GM12878 (cell line): ENCODE data around the gene CRACDL.

Source experiments
- CEBPB ChIP-seq, 2 experiments: fragments of 150-350 bp in 1 of 2; IDR thresholded peaks; 2 replicates each; pipeline ENCODE4 v1.6.1; 2012 to 2014; ENCODE audit warnings: low read depth in 2 of 2, low read length in 2 of 2, borderline replicate concordance in 1 of 2, inconsistent platforms in 1 of 2
- CHD4 ChIP-seq: fragments of 200-600 bp; sonication (generic); IDR thresholded peaks from 2 replicates; pipeline ENCODE4 v1.6.1; 2016; ENCODE audit warnings: mild to moderate bottlenecking
- CREB1 ChIP-seq: IDR thresholded peaks from 2 replicates; pipeline ENCODE4 v1.6.1; 2012; ENCODE audit warnings: low read depth, mild to moderate bottlenecking, inconsistent platforms
- ELK1 ChIP-seq: IDR thresholded peaks from 2 replicates; pipeline ENCODE4 v1.6.1; 2012; ENCODE audit warnings: low read depth, low read length, improper control_type of control experiment
- EZH2 ChIP-seq: IDR thresholded peaks from 2 replicates; pipeline ENCODE4 v1.6.1; 2012; ENCODE audit warnings: low read depth, mild to moderate bottlenecking, control low read depth, inconsistent platforms, low read length, borderline replicate concordance; ENCODE audit not compliant: control insufficient read depth
- JUND ChIP-seq: IDR thresholded peaks from 2 replicates; pipeline ENCODE4 v1.6.1; 2012; ENCODE audit warnings: low read depth, mild to moderate bottlenecking, low read length, improper control_type of control experiment, moderate library complexity
- RCOR1 ChIP-seq: conservative IDR thresholded peaks from 2 replicates; pipeline ENCODE4 v1.6.1; 2012; ENCODE audit warnings: low read depth, low read length, improper control_type of control experiment
- SMARCA5 ChIP-seq: fragments of 450-650 bp; IDR thresholded peaks from 2 replicates; pipeline ENCODE4 v1.6.1; 2017; ENCODE audit warnings: mild to moderate bottlenecking
- SMC3 ChIP-seq: IDR thresholded peaks from 2 replicates; pipeline ENCODE4 v1.6.1; 2011; ENCODE audit warnings: low read length, improper control_type of control experiment, borderline replicate concordance
- TCF12 ChIP-seq: IDR thresholded peaks from 2 replicates; pipeline ENCODE4 v1.6.1; 2011; ENCODE audit warnings: low read depth, mild to moderate bottlenecking, low read length
- TF ChIP-seq, protein P1 (sequence below): IDR thresholded peaks from 2 replicates; pipeline ENCODE4 v1.6.1; 2011; ENCODE audit warnings: low read depth, low read length, improper control_type of control experiment, borderline replicate concordance
- TF ChIP-seq, protein P2 (sequence below), 3 experiments: IDR thresholded peaks in 2 of 3; conservative IDR thresholded peaks in 1 of 3; 2 replicates each; pipeline ENCODE4 v1.5.1; 2011; ENCODE audit warnings: low read depth in 3 of 3, low read length in 3 of 3, mild to moderate bottlenecking in 3 of 3, control low read depth in 2 of 3, moderate library complexity in 2 of 3, inconsistent platforms in 1 of 3, mixed read lengths in 1 of 3; ENCODE audit not compliant: control insufficient read depth in 2 of 3, insufficient read depth in 1 of 3; ENCODE audit errors: extremely low read depth in 1 of 3
- TF ChIP-seq, protein P3 (sequence below): fragments of 450-650 bp; formaldehyde crosslinking; IDR thresholded peaks from 2 replicates; pipeline ENCODE4 v1.4.0; 2022; ENCODE audit warnings: mild to moderate bottlenecking, moderate library complexity

DNA sequence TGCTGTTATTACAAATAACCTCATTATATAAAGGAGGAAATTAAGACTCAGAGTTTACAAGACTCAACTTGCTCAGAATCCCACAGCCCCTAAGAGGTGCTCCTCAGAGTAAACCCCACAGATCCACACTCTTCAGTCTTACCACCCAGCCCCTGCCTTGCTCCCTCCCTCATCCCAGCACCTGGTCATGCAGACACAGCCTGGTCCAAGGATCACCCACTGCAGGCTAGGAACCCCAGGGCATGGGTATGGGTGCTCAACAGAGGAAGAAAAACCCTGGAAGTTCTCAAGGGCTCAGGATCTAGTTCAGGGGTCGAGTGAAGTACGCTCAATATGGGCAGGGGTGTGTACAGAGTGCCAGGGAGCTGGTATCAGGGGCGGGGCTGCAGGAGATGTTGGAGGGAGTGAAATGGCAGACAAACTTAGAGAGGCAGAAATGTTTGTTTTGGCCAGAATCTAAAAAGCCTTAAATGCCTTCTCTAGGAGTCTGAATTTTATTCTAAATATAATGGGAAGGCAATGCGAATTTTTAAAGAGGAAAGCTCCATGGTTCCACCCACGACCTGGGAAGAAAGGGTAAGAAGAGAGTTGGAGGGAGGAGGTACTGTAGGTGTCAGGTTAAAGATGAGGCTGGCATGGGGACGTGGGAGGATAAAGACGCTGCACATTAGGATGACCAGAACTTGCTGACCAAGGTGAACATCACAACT, 126.0 kb downstream of the CRACDL start:
- TF ChIP-seq, protein P1, sequence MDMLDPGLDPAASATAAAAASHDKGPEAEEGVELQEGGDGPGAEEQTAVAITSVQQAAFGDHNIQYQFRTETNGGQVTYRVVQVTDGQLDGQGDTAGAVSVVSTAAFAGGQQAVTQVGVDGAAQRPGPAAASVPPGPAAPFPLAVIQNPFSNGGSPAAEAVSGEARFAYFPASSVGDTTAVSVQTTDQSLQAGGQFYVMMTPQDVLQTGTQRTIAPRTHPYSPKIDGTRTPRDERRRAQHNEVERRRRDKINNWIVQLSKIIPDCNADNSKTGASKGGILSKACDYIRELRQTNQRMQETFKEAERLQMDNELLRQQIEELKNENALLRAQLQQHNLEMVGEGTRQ: no peak
- TF ChIP-seq, protein P2, sequence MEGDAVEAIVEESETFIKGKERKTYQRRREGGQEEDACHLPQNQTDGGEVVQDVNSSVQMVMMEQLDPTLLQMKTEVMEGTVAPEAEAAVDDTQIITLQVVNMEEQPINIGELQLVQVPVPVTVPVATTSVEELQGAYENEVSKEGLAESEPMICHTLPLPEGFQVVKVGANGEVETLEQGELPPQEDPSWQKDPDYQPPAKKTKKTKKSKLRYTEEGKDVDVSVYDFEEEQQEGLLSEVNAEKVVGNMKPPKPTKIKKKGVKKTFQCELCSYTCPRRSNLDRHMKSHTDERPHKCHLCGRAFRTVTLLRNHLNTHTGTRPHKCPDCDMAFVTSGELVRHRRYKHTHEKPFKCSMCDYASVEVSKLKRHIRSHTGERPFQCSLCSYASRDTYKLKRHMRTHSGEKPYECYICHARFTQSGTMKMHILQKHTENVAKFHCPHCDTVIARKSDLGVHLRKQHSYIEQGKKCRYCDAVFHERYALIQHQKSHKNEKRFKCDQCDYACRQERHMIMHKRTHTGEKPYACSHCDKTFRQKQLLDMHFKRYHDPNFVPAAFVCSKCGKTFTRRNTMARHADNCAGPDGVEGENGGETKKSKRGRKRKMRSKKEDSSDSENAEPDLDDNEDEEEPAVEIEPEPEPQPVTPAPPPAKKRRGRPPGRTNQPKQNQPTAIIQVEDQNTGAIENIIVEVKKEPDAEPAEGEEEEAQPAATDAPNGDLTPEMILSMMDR (IDR thresholded peaks at IDR 0.05 in 2 of 3, conservative IDR thresholded peaks at IDR 0.05 in 1 of 3; ENCODE audit: control insufficient read depth in 2 of 3, extremely low read depth in 1 of 3, insufficient read depth in 1 of 3, low read depth in 3 of 3, low read length in 3 of 3): no peak
- TF ChIP-seq SMC3 (no peak), TCF12 (no peak), CREB1 (no peak), CEBPB (IDR thresholded peaks at IDR 0.05; ENCODE audit: borderline replicate concordance in 1 of 2, low read depth in 2 of 2, low read length in 2 of 2) (no peak), SMARCA5 (no peak), JUND (no peak), RCOR1 (no peak), CHD4 (no peak), ELK1 (no peak), EZH2 (no peak)
- TF ChIP-seq, protein P3, sequence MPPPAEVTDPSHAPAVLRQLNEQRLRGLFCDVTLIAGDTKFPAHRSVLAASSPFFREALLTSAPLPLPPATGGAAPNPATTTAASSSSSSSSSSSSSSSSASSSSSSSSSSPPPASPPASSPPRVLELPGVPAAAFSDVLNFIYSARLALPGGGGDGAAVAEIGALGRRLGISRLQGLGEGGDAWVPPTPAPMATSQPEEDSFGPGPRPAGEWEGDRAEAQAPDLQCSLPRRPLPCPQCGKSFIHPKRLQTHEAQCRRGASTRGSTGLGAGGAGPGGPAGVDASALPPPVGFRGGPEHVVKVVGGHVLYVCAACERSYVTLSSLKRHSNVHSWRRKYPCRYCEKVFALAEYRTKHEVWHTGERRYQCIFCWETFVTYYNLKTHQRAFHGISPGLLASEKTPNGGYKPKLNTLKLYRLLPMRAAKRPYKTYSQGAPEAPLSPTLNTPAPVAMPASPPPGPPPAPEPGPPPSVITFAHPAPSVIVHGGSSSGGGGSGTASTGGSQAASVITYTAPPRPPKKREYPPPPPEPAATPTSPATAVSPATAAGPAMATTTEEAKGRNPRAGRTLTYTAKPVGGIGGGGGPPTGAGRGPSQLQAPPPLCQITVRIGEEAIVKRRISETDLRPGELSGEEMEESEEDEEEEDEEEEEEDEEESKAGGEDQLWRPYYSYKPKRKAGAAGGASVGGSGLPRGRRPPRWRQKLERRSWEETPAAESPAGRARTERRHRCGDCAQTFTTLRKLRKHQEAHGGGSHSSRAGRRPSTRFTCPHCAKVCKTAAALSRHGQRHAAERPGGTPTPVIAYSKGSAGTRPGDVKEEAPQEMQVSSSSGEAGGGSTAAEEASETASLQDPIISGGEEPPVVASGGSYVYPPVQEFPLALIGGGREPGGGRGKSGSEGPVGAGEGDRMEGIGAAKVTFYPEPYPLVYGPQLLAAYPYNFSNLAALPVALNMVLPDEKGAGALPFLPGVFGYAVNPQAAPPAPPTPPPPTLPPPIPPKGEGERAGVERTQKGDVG (CRISPR knock-in tag): no peak
